Fibroblast of villous mesenchyme (primary cell): ENCODE measurements around the gene TPCN2. TPM values are rescaled to one million over a fixed set of nuclear protein-coding genes. Genes with fewer than 3 reads are reported as not detected.

Source experiments
- DNase-seq: peaks from one replicate; pipeline ENCODE4 v3.0.0-alpha.2; 2010; ENCODE audit warnings: low read depth
- H3K4me3 ChIP-seq: 2 replicates; pipeline ENCODE4 v1.5.1; 2011; ENCODE audit warnings: low read depth, mild to moderate bottlenecking, low read length
- total RNA-seq: library from RNA; depleted of rRNA; stranded (reverse); fragments of >200 nt; gene quantifications from 2 replicates; pipeline ENCODE4 v1.2.3, GENCODE V29; 2012
- TF ChIP-seq, protein P1 (sequence below): IDR thresholded peaks from 2 replicates; pipeline ENCODE4 v1.5.1; 2012; ENCODE audit warnings: low read depth, mild to moderate bottlenecking, low read length; ENCODE audit not compliant: insufficient read depth

TPCN2 gene
- total RNA-seq, 1 donor: 10.4 TPM

DNA sequence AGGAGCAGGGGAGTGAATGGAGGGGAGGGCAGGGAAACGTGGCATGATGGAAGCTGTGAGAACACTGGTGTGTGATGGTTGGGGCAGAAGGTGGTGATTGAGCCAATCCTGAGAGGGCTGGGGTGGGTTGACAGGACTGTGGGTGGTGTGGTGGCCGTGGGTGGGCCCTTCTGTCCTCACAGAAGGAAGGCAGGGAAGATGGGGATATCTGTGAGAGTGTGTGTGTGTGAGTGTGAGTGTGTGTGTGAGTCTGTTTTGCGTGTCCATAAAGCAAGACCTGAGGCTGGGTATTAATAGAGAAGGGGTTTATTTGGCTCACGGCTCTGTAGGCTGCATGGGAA, 13.0 kb downstream of the TPCN2 start:
- TF ChIP-seq, protein P1, sequence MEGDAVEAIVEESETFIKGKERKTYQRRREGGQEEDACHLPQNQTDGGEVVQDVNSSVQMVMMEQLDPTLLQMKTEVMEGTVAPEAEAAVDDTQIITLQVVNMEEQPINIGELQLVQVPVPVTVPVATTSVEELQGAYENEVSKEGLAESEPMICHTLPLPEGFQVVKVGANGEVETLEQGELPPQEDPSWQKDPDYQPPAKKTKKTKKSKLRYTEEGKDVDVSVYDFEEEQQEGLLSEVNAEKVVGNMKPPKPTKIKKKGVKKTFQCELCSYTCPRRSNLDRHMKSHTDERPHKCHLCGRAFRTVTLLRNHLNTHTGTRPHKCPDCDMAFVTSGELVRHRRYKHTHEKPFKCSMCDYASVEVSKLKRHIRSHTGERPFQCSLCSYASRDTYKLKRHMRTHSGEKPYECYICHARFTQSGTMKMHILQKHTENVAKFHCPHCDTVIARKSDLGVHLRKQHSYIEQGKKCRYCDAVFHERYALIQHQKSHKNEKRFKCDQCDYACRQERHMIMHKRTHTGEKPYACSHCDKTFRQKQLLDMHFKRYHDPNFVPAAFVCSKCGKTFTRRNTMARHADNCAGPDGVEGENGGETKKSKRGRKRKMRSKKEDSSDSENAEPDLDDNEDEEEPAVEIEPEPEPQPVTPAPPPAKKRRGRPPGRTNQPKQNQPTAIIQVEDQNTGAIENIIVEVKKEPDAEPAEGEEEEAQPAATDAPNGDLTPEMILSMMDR: no peak
- no peak overlapping the region for H3K4me3 ChIP-seq
- no peak for DNase-seq

- TF ChIP-seq, protein P1: no peak
- no peak overlapping the region for H3K4me3 ChIP-seq
- DNase-seq: no peak
Measured at GRCh38 chr11:69062169-69062855, 13.6 kb downstream of the TPCN2 start.

DNA sequence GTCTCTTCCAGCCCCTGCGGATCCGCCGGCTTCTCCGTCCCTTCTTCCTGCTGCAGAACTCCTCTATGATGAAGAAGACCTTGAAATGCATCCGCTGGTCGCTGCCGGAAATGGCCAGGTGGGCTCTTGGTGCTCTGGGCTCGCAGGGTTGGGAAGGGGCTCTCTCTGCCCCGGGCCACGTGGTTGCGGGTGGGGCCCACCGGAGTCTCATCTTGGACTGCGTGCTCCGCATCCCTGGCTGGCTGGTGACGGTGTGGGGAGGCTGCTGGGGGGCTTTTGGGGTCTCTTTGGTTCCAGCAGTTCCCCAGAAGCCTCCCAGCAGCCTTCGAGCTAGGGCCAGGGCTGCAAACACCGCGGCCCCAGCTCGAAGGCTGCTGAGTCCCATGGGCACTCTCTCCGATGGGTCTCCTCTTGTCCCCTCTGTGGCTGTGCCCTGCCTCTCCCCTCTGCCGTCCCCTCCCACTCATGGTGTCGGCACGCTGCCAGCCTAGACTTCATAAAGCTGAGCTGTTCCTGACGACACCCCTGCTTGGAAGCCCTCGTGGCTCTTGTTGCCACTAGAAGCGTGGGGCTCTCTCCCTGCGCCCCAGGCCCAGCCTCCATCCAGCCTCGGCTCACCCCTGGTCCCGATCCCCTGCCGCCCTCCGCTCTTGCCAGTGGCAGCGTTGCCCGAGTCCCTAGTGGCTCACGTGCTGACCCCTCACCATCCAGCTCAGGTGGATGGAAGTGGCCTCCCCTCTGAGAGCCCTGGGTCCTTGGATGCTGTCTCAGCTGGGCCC, 14.3 kb downstream of the TPCN2 start:
- DNase-seq: no peak
- H3K4me3 ChIP-seq: no peak overlapping the region
- TF ChIP-seq, protein P1: no peak

DNA sequence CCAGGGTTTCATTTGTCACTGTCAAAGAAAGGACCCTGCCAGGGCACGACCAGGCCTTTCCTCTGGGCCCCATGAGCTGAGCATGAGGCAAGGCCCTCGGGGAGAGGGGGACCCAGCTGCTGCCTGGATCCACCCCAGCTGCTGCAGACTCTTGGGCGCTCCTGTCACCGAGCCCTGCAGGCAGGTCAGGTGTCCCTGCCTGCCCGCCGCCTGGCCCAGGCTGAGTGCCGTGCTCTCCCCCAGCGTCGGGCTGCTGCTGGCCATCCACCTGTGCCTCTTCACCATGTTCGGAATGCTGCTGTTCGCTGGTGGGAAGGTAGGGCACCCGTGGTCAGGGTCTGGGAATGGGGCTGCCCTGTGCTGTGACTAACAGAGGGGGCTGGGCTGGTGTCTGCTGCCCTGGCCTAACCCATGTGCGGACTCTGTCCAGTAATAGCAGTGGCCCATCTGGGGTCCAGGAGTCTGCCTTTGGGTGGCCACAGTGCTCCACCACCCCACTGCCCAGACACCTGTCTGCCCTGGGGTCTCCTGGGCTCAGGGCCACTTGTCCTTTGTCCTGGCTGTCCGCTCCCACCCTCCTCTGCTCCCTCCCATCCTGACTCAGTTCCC, 15.0 kb downstream of the TPCN2 start:
- TF ChIP-seq, protein P1: no peak
- H3K4me3 ChIP-seq: no peak overlapping the region
- DNase-seq: no peak

- DNase-seq: no peak
- no peak overlapping the region for H3K4me3 ChIP-seq
Measured at GRCh38 chr11:69064394-69064957, 15.7 kb downstream of the TPCN2 start.

DNA sequence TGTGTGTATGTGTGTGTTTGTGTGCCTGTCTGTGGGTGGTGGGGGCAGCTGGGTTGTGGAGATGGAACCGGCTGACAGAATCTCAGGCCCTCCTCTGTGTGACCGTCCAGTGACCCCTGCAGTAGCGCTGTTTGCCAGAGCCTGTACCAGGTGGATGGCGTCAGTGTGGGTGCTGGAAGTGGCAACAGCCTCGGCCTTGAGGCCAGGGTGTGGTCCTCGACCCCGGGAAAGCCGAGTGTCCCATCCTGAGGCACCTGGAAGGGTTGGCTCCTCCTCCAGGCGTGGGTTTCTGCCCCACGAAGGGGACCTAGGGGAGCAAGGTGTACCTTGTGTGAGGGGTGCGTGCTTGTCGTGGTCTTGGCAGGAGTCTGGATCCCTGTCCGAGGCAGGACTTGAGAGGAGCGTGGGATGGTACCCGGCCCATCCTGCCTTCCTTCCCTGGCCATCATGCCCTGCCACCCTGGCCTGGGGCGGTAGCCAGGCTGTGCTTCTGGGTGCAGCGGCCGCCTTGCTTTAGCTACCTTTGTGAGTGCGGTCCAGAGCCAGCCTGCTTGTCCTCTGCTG, 16.5 kb downstream of the TPCN2 start:
- no peak overlapping the region for H3K4me3 ChIP-seq
- TF ChIP-seq, protein P1: no peak
- DNase-seq: no peak

More at GRCh38 chr11:69064394-69064957, 15.7 kb downstream of the TPCN2 start:
- TF ChIP-seq, protein P1: no peak
